Neuron (in vitro differentiated cells): Measurements from ENCODE around the gene HEATR5B.
"Not testable (repeated sequence)": the region's sequence is repeated elsewhere in the genome, so short reads cannot be mapped to it uniquely, and the experiment has no call there.

Source experiments
- H2AFZ ChIP-seq: one replicate; pipeline ENCODE4 v1.6.1; 2013; ENCODE audit warnings: low read depth, mild to moderate bottlenecking, inconsistent platforms, low read length, moderate library complexity
- H3K27me3 ChIP-seq: one replicate; pipeline ENCODE4 v1.6.1; 2013; ENCODE audit warnings: low read length; ENCODE audit not compliant: insufficient read depth
- H3K36me3 ChIP-seq: one replicate; pipeline ENCODE4 v1.6.1; 2013; ENCODE audit warnings: low read length; ENCODE audit not compliant: insufficient read depth
- H3K4me1 ChIP-seq: one replicate; pipeline ENCODE4 v1.6.1; 2013; ENCODE audit warnings: low read length; ENCODE audit not compliant: insufficient read depth
- H3K4me3 ChIP-seq: 2 replicates; pipeline ENCODE4 v1.5.1; 2013; ENCODE audit warnings: mild to moderate bottlenecking, low read length, moderate library complexity
- H3K9me3 ChIP-seq: one replicate; pipeline ENCODE4 v1.6.1; 2013; ENCODE audit warnings: low read length

Gene HEATR5B

GRCh38 chr2:36965751-36966369 lies 118.3 kb downstream of the HEATR5B start:
- H3K27me3 ChIP-seq, result no peaks in the 10 kb centered on the region

DNA sequence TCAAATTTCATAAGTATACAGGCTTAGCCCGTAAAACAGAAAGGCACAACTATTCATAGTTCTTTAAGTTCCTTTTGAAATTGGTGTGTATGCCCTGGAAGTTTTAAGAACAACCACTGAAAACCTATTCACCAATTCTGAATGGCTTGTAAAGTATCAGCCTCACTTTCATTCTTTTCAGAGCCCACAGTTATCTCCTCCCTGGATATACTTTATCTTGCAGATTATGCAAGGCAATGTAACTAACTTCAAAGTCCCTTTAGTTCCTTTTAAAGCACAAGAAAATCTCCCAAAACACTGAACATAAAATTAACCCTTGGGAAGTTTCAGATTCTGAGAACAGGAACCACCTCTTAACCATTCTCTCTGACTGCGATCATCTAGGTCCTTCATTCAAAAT lies 119.0 kb downstream of the HEATR5B start:
- Histone ChIP-seq H3K36me3 (no peaks in the 10 kb centered on the region), H3K9me3 (no peaks in the 10 kb centered on the region), H2AFZ (no peak overlapping the region), H3K27me3 (no peaks in the 10 kb centered on the region), H3K4me3 (peak overlapping the region; percentile 83), H3K4me1 (peaks cover 19% of the 10 kb centered on the region)

More at GRCh38 chr2:36965751-36966369, 118.3 kb downstream of the HEATR5B start:
- peaks cover 19% of the 10 kb centered on the region for H3K4me1 ChIP-seq
- H3K4me3 ChIP-seq, result peak overlapping the region; percentile 83
- no peaks in the 10 kb centered on the region for H3K36me3 ChIP-seq
- H2AFZ ChIP-seq, result peak overlapping the region; percentile 88
- H3K9me3 ChIP-seq, result no peaks in the 10 kb centered on the region

GRCh38 chr2:36964496-36965058 lies 119.6 kb downstream of the HEATR5B start:
- peak overlapping the region; percentile 83 for H3K4me3 ChIP-seq
- H3K27me3 ChIP-seq, result no peaks in the 10 kb centered on the region
- no peak overlapping the region for H2AFZ ChIP-seq
- H3K9me3 ChIP-seq, result no peaks in the 10 kb centered on the region
- no peaks in the 10 kb centered on the region for H3K36me3 ChIP-seq
- H3K4me1 ChIP-seq, result peaks cover 19% of the 10 kb centered on the region

- H3K9me3 ChIP-seq, result no peaks in the 10 kb centered on the region
- H3K36me3 ChIP-seq, result no peaks in the 10 kb centered on the region
- no peak overlapping the region for H3K4me3 ChIP-seq
- no peak overlapping the region for H2AFZ ChIP-seq
- H3K4me1 ChIP-seq, result peaks cover 19% of the 10 kb centered on the region
- no peaks in the 10 kb centered on the region for H3K27me3 ChIP-seq
Measured at GRCh38 chr2:36963734-36964133, 120.4 kb downstream of the HEATR5B start.

- H2AFZ ChIP-seq, result no peak overlapping the region
- peaks cover 19% of the 10 kb centered on the region for H3K4me1 ChIP-seq
- no peaks in the 10 kb centered on the region for H3K9me3 ChIP-seq
- no peak overlapping the region for H3K4me3 ChIP-seq
- H3K36me3 ChIP-seq, result no peaks in the 10 kb centered on the region
- H3K27me3 ChIP-seq, result no peaks in the 10 kb centered on the region
Measured at GRCh38 chr2:36963106-36963505, 121.1 kb downstream of the HEATR5B start.

DNA sequence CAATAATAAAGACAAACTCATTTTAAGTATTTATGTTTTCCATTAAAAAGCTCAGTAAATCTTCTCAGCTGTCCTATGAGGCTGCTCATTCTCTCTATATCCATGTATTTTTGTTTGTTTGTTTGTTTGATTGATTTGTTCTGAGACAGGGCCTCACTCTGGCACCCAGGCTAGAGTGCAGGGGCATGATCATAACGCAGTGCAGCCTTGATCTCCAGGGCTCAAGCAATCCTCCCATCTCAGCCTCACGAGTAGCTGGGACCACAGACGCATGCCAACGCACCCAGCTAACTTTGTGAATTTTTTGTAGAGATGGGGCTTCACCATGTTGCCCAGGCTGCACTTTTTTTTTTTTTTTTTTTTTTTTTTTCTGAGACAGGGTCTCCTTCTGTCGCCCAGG lies 123.4 kb downstream of the HEATR5B start:
- Histone ChIP-seq H3K9me3 (no peaks in the 10 kb centered on the region), H3K36me3 (no peaks in the 10 kb centered on the region), H3K4me1 (peaks cover 8% of the 10 kb centered on the region), H2AFZ (no peak overlapping the region), H3K4me3 (no peak overlapping the region), H3K27me3 (no peaks in the 10 kb centered on the region)

DNA sequence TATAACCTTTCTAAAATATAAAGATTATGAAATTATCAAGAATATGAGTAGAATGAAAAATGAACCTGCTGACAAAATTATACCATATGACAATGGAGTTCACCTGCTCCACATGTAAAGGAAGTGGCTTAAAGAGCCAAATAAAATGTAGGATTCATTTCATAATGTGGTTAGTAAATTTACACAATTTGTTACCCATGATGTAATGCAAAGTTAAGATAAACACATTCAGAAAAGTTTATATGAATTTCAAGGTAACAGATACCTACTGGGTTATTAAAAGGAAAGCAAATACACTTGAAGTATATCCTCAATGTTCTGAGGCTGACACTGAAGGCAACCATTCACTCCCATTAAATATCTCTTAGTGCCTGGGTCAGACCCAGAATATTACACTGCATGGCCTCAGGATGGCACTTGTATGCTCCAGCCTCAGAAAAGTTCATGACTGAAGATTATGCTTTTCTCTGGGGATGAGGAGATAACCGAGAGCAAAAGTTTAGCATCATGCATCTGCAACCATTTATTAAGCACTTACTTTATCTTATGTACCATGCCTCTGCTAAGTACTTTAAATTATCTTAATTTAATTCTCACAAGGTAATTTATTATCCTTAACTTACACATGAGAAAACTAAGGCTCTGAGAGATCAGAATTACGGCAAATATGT lies 124.0 kb downstream of the HEATR5B start:
- H2AFZ ChIP-seq, result no peak overlapping the region
- H3K4me1 ChIP-seq, result peaks cover 6% of the 10 kb centered on the region

GRCh38 chr2:36954977-36955607 lies 129.1 kb downstream of the HEATR5B start:
- Histone ChIP-seq H3K4me3 (no peak overlapping the region), H3K27me3 (no peaks in the 10 kb centered on the region), H3K4me1 (peaks cover 16% of the 10 kb centered on the region), H3K9me3 (no peaks in the 10 kb centered on the region), H2AFZ (no peak overlapping the region), H3K36me3 (no peaks in the 10 kb centered on the region)

More for the DNA sequence above, 124.0 kb downstream of the HEATR5B start:
- Histone ChIP-seq H3K27me3 (no peaks in the 10 kb centered on the region), H3K4me3 (no peak overlapping the region), H3K9me3 (no peaks in the 10 kb centered on the region), H3K36me3 (no peaks in the 10 kb centered on the region)

- no peaks in the 10 kb centered on the region for H3K36me3 ChIP-seq
- H3K4me1 ChIP-seq, result peaks cover 16% of the 10 kb centered on the region
- H3K9me3 ChIP-seq, result no peaks in the 10 kb centered on the region
- no peak overlapping the region for H2AFZ ChIP-seq
- H3K4me3 ChIP-seq, result no peak overlapping the region
- H3K27me3 ChIP-seq, result no peaks in the 10 kb centered on the region
Measured at GRCh38 chr2:36952748-36953197, 131.4 kb downstream of the HEATR5B start.

GRCh38 chr2:36951574-36951973 lies 132.6 kb downstream of the HEATR5B start:
- Histone ChIP-seq H3K9me3 (no peaks in the 10 kb centered on the region), H3K4me3 (no peak overlapping the region), H3K36me3 (no peaks in the 10 kb centered on the region)

GRCh38 chr2:36951027-36951518 lies 133.1 kb downstream of the HEATR5B start:
- no peak overlapping the region for H2AFZ ChIP-seq
- peaks cover 16% of the 10 kb centered on the region for H3K4me1 ChIP-seq
- H3K9me3 ChIP-seq, result no peaks in the 10 kb centered on the region
- no peaks in the 10 kb centered on the region for H3K27me3 ChIP-seq
- H3K36me3 ChIP-seq, result no peaks in the 10 kb centered on the region
- H3K4me3 ChIP-seq, result no peak overlapping the region

More at GRCh38 chr2:36951574-36951973, 132.6 kb downstream of the HEATR5B start:
- Histone ChIP-seq H2AFZ (no peak overlapping the region), H3K27me3 (no peaks in the 10 kb centered on the region), H3K4me1 (peaks cover 16% of the 10 kb centered on the region)

- Histone ChIP-seq H3K4me1 (peaks cover 16% of the 10 kb centered on the region), H3K27me3 (no peaks in the 10 kb centered on the region), H3K9me3 (no peaks in the 10 kb centered on the region), H3K36me3 (no peaks in the 10 kb centered on the region), H2AFZ (no peak overlapping the region), H3K4me3 (no peak overlapping the region)
Measured at GRCh38 chr2:36949845-36950244, 134.3 kb downstream of the HEATR5B start.

GRCh38 chr2:36945240-36945639 lies 138.9 kb downstream of the HEATR5B start:
- H3K9me3 ChIP-seq, H3K36me3 ChIP-seq, H2AFZ ChIP-seq, H3K27me3 ChIP-seq, H3K4me1 ChIP-seq, H3K4me3 ChIP-seq: not testable (repeated sequence)
